Activated CD4-positive, alpha-beta T cell treated with anti-CD3 and anti-CD28 coated beads for 48 hours (primary cell): ENCODE measurements around the gene EFHD2.
"Not testable (repeated sequence)": the region's sequence is repeated elsewhere in the genome, so short reads cannot be mapped to it uniquely, and the experiment has no call there.

ENCODE experiments used
- DNase-seq: peaks from one replicate; pipeline ENCODE4 v3.0.0-alpha.2; 2020

Gene EFHD2

DNA sequence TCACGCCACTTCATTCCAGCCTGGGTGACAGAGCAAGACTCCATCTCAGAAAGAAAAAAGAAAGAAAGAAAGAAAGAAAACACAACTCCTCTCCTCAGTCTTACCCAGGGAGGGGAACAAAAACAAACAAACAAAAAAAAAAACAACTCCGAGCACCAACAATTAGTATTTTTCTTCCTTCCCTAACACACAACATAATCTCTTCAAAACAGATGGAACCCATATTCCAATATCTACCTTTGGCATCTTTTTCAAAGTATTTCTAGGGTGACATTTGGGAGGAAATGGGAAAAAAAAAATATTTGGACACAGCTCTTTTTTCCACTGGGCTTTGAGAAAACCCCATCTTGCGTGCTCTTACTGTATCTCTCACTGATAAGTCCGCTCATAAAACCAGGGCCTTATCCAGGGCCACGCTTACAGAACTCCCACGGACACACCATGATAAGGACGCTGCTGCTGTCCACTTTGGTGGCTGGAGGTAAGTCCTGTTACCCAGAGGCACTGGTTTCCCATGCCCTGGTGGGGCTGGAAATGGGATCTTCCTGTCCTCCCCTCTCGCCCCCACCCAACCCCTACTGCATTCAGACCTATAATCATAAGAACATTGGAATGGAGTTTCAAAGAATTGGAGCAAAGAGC, 46.7 kb downstream of the EFHD2 start, which contains the start of gene CELA2A:
CELA2A (plus strand) TSS at position 420 of the 642 bp plus-strand sequence; CDS start at position 442, 22 bp downstream.
- DNase-seq: no peak

DNA sequence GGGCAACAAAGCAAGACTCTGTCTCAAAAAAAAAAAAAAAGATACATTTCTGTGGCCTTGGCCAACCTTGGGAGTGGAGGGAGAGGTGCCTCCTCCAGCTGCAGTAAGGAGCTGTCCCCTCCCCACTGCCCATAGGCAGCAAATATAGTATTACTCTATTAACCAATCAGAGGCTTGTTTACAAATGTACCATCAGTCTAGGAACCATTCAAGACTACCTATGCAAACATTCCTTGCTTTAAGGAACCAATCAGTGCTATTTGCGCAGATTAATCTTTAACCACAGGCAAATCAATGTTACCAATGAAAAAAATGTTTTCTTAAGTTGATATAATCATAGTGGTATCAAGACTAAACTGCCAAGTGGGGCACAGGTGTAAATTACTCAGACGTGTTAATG, 47.9 kb downstream of the EFHD2 start:
- DNase-seq: no peak

DNA sequence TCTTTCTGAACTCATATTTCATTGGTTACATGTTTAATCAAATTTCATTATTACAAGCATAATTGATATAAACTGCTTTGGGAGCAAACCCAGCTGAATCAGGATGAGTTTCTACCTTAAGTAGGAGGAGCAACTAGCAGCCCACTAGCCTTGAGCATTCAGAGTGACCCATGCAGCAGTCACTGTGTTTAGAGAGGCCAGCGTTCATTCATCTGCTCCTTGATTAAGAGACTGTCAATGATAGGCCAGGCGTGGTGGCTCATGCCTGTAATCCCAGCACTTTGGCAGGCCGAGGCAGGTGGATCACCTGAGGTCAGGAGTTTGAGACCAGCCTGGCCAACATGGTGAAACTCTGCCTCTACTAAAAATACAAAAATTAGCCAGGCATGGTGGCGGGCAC, 48.7 kb downstream of the EFHD2 start:
- DNase-seq: not testable (repeated sequence)

DNA sequence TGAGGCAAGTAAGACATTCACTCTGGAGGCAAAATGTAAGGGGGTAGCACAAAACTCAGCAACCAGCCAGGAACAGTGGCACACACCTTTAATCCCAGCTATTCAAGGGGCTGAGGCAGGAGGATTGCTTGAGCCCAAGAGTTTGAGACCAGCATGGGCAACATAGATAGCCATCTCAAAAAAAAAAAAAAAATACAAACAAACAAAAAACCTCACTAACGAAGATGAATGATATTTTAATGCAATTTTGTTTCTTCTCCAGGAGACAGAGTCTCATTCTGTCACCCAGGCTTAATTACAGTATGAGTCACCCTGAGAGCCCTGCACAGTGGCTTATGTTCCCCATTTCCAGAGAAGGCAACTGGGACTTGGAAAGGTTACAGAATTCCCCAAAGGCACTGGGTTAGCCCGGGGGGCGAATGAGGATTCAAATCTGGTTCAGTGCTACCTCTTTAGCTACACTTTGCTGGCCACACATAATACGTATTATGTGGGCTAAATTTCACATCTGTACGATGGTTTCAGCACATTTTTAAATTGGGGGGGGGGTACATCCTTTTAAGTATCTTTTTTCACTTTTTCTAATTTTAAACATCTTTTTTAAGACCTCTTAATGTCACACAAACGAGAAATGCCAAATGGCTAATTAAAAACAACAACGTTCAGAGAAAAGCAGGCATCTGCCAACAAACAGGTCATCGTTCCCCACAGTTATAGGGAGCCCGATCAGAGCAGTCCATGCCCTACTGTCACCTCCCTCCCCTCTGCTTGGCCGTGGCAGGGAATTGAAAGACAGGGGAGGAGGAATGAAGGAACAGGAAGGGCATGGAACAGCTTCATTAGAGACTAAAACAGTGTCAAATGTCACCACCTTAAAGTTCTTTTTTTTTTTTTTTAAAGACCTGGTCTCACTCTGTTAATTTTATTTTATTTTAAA, 50.4 kb downstream of the EFHD2 start:
- DNase-seq: no peak

DNA sequence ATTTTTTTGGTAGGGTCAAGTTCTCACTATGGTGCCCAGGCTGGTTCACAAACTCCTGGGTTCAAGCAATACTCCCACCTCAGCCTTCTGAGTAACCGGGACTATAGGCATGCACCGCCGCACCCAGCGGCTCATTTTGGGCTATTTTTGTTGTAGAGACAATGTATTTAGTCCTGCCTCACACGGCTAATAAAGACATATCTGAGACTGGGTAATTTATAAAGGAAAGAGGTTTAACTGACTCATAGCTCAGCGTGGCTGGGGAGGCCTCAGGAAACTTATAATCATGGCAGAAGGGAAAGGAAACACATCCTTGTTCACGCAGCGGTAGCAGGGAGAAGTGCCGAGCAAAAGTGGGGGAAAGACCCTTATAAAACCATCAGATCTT, 51.0 kb downstream of the EFHD2 start:
- no peak for DNase-seq

DNA sequence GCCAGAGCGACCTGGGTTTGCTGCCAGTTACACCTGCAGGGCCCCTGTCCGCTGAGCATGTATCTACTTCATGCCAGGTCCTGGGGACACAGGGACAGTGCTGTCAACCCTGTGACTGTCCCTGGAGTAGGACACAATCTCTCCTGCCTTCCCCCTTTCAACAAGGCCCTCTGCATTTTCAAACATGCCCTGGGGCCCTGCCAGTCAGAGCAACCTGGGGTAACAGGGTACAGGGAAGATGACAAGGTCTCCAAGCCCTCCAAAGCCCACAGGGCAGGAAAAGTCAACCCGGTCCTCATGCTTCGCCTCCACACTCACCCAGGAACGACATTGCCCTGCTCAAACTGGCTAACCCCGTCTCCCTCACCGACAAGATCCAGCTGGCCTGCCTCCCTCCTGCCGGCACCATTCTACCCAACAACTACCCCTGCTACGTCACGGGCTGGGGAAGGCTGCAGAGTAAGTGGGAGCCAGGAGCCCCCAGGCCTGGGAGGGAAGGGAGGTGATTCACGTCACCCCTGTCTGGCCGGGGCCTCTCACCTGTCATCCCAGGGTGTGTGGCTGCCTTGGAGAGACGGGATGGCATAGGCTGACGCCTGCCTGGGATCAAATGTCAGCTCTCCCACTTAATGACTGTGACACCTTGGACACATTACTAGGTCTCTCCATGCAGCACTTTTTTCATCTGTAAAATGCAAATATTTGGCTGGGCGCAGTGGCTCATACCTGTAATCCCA, 53.5 kb downstream of the EFHD2 start:
- DNase-seq: not testable (repeated sequence)

DNA sequence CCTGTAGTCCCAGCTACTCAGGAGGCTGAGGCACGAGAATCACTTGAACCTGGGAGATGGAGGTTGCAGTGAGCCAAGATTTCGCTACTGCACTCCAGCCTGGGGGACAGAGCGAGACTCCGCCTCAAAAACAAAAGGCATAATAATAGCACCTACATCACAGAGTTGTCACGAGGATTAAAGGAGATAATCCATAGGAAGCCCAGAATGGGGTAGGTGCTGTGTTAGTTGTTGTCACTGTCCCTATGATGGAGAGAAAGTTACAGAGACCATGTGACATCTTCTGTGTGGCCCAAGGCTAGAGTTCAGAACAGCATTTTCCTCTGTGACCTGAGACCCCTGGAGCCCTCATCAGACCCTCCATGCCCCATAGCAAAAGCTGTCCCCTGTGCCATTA, 54.2 kb downstream of the EFHD2 start:
- not testable (repeated sequence) for DNase-seq

DNA sequence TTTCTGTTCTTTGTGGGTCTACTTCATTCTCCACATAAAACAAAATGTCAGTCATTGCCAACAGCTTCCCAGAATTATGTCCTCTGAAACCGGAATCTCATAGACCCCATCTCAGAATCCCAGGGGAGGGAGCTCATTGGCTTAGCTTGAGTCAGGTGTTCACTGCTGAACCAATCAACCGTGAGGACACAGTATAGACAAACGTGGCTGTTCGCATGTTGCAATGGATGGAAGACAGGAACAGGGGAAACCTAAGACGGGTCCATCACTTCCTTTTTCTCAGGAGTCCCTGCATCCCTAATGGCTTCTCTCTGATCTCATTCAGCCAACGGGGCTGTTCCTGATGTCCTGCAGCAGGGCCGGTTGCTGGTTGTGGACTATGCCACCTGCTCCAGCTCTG, 56.0 kb downstream of the EFHD2 start:
- no peak for DNase-seq

DNA sequence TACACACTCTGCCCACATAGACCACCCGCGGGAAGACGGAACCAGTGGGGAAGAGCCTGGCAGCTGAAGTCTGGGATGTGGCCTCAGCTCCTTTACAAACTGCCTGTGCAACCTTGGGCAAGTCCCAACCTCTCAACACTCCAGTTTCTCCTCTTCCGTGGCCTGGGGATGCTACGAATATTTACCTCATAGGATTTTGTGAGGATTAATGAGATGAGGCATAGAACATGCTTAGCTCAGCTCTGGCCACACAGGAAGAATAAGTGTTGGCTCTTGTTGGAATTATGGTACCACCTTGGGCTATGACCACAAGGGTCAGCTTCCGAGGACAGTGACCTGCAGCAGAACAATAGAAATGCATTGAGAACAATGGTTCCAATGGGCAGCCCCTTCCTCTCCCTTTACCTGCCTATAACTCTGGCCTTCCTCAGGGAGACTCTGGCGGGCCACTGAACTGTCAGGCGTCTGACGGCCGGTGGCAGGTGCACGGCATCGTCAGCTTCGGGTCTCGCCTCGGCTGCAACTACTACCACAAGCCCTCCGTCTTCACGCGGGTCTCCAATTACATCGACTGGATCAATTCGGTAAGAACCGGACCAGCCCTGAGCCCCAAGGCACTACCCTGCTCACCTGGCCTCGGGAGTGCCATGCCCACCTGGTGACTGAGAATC, 57.4 kb downstream of the EFHD2 start:
- DNase-seq: not testable (repeated sequence)

DNA sequence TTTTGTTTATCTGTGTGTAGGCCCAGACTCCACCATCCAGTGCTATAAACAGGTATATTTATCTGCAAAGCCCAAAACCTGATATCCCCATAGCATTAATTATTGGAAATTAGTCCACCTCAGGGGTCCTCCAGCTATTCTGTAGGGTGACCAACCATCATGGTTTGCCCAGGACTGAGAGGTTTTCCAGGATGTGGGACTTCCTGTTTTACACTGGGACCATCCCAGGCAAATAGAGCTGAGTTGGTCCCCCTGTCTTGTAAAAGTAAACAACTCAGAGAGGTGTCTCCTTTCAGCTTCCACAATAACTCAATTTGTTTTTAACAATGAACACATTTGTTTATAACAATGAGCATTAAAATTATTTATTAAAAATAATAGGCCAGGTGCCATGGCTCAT, 58.5 kb downstream of the EFHD2 start:
- no peak for DNase-seq

DNA sequence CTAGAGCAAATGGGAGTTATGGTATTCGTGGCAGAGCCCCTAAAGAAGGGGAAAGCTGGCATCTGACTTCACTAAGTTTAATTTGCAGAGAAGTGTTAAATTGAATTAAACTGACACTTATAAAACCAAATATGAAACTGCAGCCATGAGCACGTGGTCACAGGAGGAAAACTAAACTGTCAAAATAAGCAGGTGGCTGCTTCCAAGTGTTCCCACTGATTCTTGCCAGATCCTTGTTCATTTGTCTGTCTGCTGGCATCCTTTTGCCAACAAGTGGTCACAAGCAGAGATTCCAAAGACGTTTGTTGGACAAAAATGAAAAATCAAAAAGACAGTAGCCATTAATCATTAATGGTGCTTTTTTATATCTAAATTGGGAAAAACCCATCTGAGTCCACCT, 59.7 kb downstream of the EFHD2 start:
- DNase-seq: no peak

DNA sequence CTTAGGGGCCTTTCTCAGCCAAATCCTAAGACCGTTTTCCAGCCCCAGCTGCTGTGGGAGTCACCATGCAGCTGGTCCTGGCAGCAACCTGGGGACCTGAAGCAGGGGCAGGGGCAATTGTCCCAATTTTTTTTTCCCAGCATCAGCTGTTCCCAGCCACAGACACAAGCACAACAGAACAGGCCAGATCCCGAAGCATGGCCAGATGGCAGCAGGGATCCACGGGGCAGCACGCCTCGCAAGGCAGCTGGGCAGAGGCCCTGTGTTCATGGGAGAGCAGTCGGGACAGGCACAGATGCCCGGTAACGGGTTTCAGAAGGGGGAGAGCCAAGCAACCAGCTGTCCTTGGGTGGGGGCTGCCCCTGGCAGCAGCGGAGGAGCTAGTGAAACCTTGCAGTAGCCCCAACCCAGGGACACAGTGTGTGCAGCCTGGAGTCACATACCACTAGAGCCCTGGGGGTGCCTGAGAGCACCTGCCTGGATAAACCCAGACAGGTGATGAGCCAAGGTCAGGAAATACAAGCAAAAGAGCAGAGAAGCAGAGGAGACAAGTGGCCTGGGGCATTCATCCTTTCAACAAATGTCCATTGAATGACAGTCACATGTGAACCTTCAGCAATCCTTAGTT, 60.2 kb downstream of the EFHD2 start:
- not testable (repeated sequence) for DNase-seq

DNA sequence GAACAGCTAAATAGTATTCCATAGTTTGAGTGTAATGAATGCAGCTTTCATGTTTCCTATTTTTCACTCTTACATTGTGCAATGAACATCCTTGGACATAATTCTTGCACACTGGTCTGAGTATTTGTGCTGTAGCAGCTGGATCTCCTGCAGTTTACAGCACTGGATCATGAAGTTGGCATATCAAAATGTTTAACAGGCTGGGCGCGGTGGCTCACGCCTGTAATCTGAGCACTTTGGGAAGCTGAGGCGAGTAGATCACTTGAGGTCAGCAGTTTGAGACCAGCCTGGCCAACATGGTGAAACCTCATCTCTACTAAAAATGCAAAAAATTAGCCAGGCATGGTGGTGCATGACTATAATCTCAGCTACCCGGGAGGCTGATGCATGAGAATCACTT, 61.4 kb downstream of the EFHD2 start:
- DNase-seq: not testable (repeated sequence)

DNA sequence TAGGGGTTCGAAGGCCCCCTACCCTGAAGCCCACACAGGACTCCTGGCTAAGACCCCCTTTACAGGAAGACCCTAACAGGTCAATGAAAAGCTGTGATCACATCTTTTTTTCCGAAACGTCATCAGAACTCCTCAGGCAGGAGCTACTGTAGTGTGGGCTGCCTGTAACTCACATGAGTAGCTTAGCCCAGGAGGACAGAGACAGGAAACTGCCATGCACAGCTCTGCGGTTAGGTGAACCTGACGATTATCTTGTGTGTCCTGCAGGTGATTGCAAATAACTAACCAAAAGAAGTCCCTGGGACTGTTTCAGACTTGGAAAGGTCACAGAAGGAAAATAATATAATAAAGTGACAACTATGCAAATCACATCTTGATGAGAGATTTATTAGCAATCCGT, 62.0 kb downstream of the EFHD2 start:
- not testable (repeated sequence) for DNase-seq

DNA sequence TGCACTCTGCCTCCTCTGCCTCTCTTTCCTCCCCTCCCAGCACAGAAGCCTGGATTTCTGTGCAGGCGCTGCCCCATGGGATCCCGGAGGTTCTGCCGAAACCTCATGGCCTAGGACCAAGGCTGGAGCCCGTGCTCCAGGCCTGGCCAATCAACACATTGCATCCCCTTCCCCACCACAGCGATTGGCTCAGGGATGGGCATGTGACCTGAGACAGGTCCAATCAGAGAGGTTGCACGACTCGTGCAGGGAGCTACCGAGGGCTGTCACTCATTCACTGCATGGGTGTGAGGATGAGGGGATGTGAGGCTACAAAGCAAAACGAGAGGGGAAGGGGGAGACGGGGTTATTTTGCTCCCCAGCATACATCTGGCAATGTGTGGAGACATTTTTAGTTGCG, 62.9 kb downstream of the EFHD2 start:
- no peak for DNase-seq

DNA sequence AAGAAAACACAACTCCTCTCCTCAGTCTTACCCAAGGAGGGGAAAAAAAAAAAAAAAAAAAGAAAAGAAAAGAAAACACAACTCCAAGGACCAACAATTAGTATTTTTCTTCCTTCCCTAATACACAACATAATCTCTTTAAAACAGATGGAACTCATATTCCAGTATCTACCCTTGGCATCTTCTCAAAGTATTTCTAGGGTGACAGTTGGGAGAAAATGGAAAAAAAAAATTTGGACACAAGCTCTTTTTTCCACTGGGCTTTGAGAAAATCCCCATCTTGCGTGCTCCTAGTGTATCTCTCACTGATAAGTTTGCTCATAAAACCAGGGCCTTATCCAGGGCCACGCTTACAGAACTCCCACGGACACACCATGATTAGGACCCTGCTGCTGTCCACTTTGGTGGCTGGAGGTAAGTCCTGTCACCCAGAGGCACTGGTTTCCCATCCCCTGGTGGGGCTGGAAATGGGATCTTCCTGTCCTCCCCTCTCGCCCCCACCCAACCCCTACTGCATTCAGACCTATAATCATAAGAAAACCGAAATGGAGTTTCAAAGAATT, 66.1 kb downstream of the EFHD2 start, which contains the start of gene CELA2B:
CELA2B (plus strand) TSS at position 353 of the 563 bp plus-strand sequence; CDS start at position 375, 22 bp downstream.
- DNase-seq: no peak

DNA sequence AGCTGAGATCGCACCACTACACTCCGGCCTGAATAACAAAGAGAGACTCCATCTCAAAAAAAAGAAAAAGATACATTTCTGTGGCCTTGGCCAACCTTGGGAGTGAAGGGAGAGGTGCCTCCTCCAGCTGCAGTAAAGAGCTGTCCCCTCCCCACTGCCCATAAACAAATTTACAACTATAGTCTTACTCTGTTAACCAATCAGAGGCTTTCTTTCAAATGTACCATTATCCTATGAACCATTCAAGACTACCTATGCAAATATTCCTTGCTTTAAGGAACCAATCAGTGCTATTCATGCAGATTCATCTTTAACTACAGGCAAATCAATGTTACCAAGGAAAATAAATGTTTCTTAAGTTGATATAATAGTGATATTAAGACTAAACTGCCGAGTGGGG, 67.2 kb downstream of the EFHD2 start:
- DNase-seq: no peak

DNA sequence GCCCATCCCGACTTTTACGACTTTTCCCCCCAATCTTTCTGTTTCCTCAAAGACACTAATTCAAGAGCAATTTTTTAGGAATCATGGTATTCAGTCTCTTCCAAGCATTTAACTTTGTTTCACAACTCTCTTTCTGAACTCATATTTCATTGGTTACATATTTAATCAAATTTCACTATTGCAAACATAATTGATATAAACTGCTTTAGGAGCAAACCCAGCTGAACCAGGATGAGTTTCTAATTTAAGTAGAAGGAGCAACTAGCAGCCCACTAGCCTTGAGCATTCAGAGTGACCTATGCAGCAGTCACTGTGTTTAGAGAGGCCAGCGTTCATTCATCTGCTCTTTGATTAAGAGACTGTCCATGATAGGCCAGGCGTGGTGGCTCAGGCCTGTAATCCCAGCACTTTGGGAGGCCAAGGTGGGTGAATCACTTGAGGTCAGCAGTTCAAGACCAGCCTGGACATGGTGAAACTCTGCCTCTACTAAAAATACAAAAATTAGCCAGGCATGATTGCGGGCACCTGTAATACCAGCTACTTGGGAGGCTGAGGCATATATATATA, 68.0 kb downstream of the EFHD2 start:
- DNase-seq: no peak
